HEK293T (cell line): ENCODE measurements around the gene CEBPB.

Experiments
- BHLHE40 ChIP-seq: fragments of 450-650 bp; IDR thresholded peaks from 2 replicates; pipeline ENCODE4 v1.6.1; 2016; ENCODE audit warnings: mild to moderate bottlenecking, moderate library complexity, borderline replicate concordance
- CTBP1 ChIP-seq: fragments of 450-650 bp; IDR thresholded peaks from 2 replicates; pipeline ENCODE4 v1.6.1; 2016; ENCODE audit warnings: borderline replicate concordance
- ELF4 ChIP-seq: fragments of 450-650 bp; IDR thresholded peaks from 2 replicates; pipeline ENCODE4 v1.6.1; 2017; ENCODE audit warnings: antibody characterized with exemption
- FOXA1 ChIP-seq: fragments of 450-650 bp; IDR thresholded peaks from 2 replicates; pipeline ENCODE4 v1.6.1; 2016; ENCODE audit warnings: mild to moderate bottlenecking
- FOXK2 ChIP-seq: fragments of 450-650 bp; IDR thresholded peaks from 2 replicates; pipeline ENCODE4 v1.6.1; 2016; ENCODE audit warnings: mild to moderate bottlenecking
- FOXM1 ChIP-seq: fragments of 450-650 bp; IDR thresholded peaks from 2 replicates; pipeline ENCODE4 v1.6.1; 2017; ENCODE audit warnings: mild to moderate bottlenecking, borderline replicate concordance
- HDGF ChIP-seq: fragments of 450-650 bp; IDR thresholded peaks from 2 replicates; pipeline ENCODE4 v1.6.1; 2017; ENCODE audit warnings: antibody characterized with exemption, borderline replicate concordance
- LEF1 ChIP-seq: fragments of 450-650 bp; IDR thresholded peaks from 2 replicates; pipeline ENCODE4 v1.6.1; 2017; ENCODE audit warnings: mild to moderate bottlenecking, borderline replicate concordance
- NFRKB ChIP-seq: fragments of 450-650 bp; IDR thresholded peaks from 2 replicates; pipeline ENCODE4 v1.6.1; 2016; ENCODE audit warnings: mild to moderate bottlenecking, moderate library complexity
- SP1 ChIP-seq: fragments of 450-650 bp; IDR thresholded peaks from 2 replicates; pipeline ENCODE4 v1.6.1; 2017
- SUZ12 ChIP-seq: fragments of 450-650 bp; IDR thresholded peaks from 2 replicates; pipeline ENCODE4 v1.6.1; 2016; ENCODE audit warnings: mild to moderate bottlenecking

- TF ChIP-seq SUZ12 (no peak), FOXA1 (no peak), LEF1 (no peak), NFRKB (no peak), SP1 (no peak), ELF4 (no peak), FOXM1 (no peak), CTBP1 (no peak), FOXK2 (no peak), BHLHE40 (no peak), HDGF (no peak)
Observed at GRCh38 chr20:50223039-50224005, 32.7 kb downstream of the CEBPB start.
